CD14-positive monocyte (primary cell): ENCODE data around the gene KLHDC10. TPM values are rescaled to one million over a fixed set of nuclear protein-coding genes. Genes with fewer than 3 reads are reported as not detected.

Experiments
- DNase-seq, 3 donors: peaks; one replicate each; pipeline ENCODE4 v3.0.0-alpha.2; 2011 to 2022
- H2AFZ ChIP-seq: 2 replicates; pipeline ENCODE4 v1.6.0; 2012; ENCODE audit warnings: mild to moderate bottlenecking, low read depth, low read length, inconsistent platforms; ENCODE audit not compliant: insufficient read depth, poor library complexity, severe bottlenecking
- H3K27ac ChIP-seq, 2 donors: 1 replicate in 1 of 2; 2 replicates in 1 of 2; pipeline ENCODE4 v1.5.1; 2012 to 2013; ENCODE audit warnings: low read length in 2 of 2, control low read depth in 1 of 2, inconsistent platforms in 1 of 2, low read depth in 1 of 2, mild to moderate bottlenecking in 1 of 2
- H3K27me3 ChIP-seq, 2 donors: one replicate each; pipeline versions ENCODE4 v1.6.0 to v1.6.1; 2011 to 2013; ENCODE audit warnings: low read length in 2 of 2; ENCODE audit not compliant: control insufficient read depth in 2 of 2, insufficient read depth in 2 of 2
- H3K36me3 ChIP-seq, 2 donors: replicated peaks in 1 of 2; 1 replicate in 1 of 2; 2 replicates in 1 of 2; pipeline versions ENCODE4 v1.5.1 to v1.6.1; 2012 to 2013; ENCODE audit warnings: low read length in 2 of 2, control low read depth in 1 of 2, inconsistent platforms in 1 of 2, mild to moderate bottlenecking in 1 of 2; ENCODE audit not compliant: insufficient read depth in 2 of 2, control insufficient read depth in 1 of 2
- H3K4me1 ChIP-seq, 2 donors: 1 replicate in 1 of 2; 2 replicates in 1 of 2; pipeline versions ENCODE4 v1.5.1 to v1.6.1; 2012 to 2013; ENCODE audit warnings: low read length in 2 of 2, control low read depth in 1 of 2, inconsistent platforms in 1 of 2, mild to moderate bottlenecking in 1 of 2, moderate library complexity in 1 of 2; ENCODE audit not compliant: insufficient read depth in 2 of 2, control insufficient read depth in 1 of 2
- H3K4me2 ChIP-seq: replicated peaks from 2 replicates; pipeline ENCODE3; 2012; ENCODE audit warnings: low read length, moderate library complexity, mild to moderate bottlenecking; ENCODE audit not compliant: poor library complexity, severe bottlenecking; ENCODE audit errors: extremely low read depth
- H3K4me3 ChIP-seq, 3 experiments: fragments of 200-600 bp in 1 of 3; sonication (generic) in 1 of 3; replicated peaks in 1 of 3; 1 replicate in 2 of 3; 2 replicates in 1 of 3; pipeline ENCODE4 v1.5.1; 2011 to 2013; ENCODE audit warnings: low read length in 3 of 3, mild to moderate bottlenecking in 3 of 3, control low read depth in 2 of 3, low read depth in 2 of 3, inconsistent platforms in 1 of 3, moderate library complexity in 1 of 3
- H3K79me2 ChIP-seq: 2 replicates; pipeline ENCODE4 v1.6.0; 2012; ENCODE audit warnings: mild to moderate bottlenecking, control low read depth, inconsistent platforms, low read length, moderate library complexity; ENCODE audit not compliant: insufficient read depth
- H3K9ac ChIP-seq: 2 replicates; pipeline ENCODE4 v1.6.0; 2017; ENCODE audit warnings: low read length, mild to moderate bottlenecking; ENCODE audit not compliant: insufficient read depth, poor library complexity, severe bottlenecking
- H3K9me3 ChIP-seq, 2 donors: replicated peaks in 1 of 2; 1 replicate in 1 of 2; 2 replicates in 1 of 2; pipeline versions ENCODE4 v1.5.1 to v1.6.1; 2012 to 2013; ENCODE audit warnings: low read length in 2 of 2, control low read depth in 1 of 2; ENCODE audit not compliant: control insufficient read depth in 1 of 2, insufficient read depth in 1 of 2
- H4K20me1 ChIP-seq: 2 replicates; pipeline ENCODE4 v1.6.0; 2012; ENCODE audit warnings: mild to moderate bottlenecking, low read length, control low read depth, moderate library complexity; ENCODE audit not compliant: insufficient read depth
- H3K27ac Mint-ChIP-seq, 7 donors: one replicate each; pipeline ENCODE4 v1.8.0; 2020; ENCODE audit warnings: mild to moderate bottlenecking in 7 of 7, mixed read lengths in 7 of 7, moderate library complexity in 6 of 7, inconsistent platforms in 2 of 7
- H3K27me3 Mint-ChIP-seq, 3 donors: one replicate each; pipeline ENCODE4 v1.8.0; 2021 to 2022; ENCODE audit warnings: low read depth in 3 of 3, mild to moderate bottlenecking in 3 of 3, mixed read lengths in 3 of 3, moderate library complexity in 3 of 3, inconsistent platforms in 1 of 3
- H3K36me3 Mint-ChIP-seq, 2 donors: one replicate each; pipeline ENCODE4 v1.8.0; 2020; ENCODE audit warnings: mixed read lengths in 2 of 2, inconsistent platforms in 1 of 2, mild to moderate bottlenecking in 1 of 2
- H3K4me1 Mint-ChIP-seq: one replicate; pipeline ENCODE4 v1.8.0; 2020; ENCODE audit warnings: mild to moderate bottlenecking, mixed read lengths
- H3K4me3 Mint-ChIP-seq, 2 donors: one replicate each; pipeline ENCODE4 v1.8.0; 2020; ENCODE audit warnings: mild to moderate bottlenecking in 2 of 2, mixed read lengths in 2 of 2, moderate library complexity in 1 of 2
- H3K9me3 Mint-ChIP-seq, 7 donors: one replicate each; pipeline ENCODE4 v1.8.0; 2020 to 2022; ENCODE audit warnings: mixed read lengths in 7 of 7, mild to moderate bottlenecking in 6 of 7, moderate library complexity in 6 of 7, inconsistent platforms in 2 of 7
- WGBS: methylation state at CpG from one replicate; pipeline ENCODE4 v1.1.5; 2013; ENCODE audit warnings: missing lambda C conversion rate; ENCODE audit not compliant: insufficient coverage; 5-methylcytosine and 5-hydroxymethylcytosine counted together
- intact Hi-C, 2 donors: fragments of 100-400 bp; cut with micrococcal nuclease; formaldehyde crosslinking; loops; one replicate each; pipeline versions ENCODE4 v1.15.0 to v1.15.1; 2023
- polyA plus RNA-seq, 3 donors: library from polyadenylated mRNA; depleted of rRNA in 1 of 3; unstranded in 2 of 3; stranded (reverse) in 1 of 3; fragments of 300-500 nt in 2 of 3; fragments of >200 nt in 1 of 3; fragmentation: Illumina TruSeq in 2 of 3; gene quantifications; 1 replicate in 2 of 3; 2 replicates in 1 of 3; pipeline ENCODE4 v1.2.3, GENCODE V29; 2012 to 2021
- TF ChIP-seq, protein P1 (sequence below): fragments of 200-600 bp; IDR thresholded peaks from one replicate; pipeline ENCODE4 v1.8.0; 2022; ENCODE audit warnings: antibody characterized with exemption, mild to moderate bottlenecking

The KLHDC10 gene
- polyA plus RNA-seq, 3 donors: 1.1 to 13.9 (median 2.9) TPM

DNA sequence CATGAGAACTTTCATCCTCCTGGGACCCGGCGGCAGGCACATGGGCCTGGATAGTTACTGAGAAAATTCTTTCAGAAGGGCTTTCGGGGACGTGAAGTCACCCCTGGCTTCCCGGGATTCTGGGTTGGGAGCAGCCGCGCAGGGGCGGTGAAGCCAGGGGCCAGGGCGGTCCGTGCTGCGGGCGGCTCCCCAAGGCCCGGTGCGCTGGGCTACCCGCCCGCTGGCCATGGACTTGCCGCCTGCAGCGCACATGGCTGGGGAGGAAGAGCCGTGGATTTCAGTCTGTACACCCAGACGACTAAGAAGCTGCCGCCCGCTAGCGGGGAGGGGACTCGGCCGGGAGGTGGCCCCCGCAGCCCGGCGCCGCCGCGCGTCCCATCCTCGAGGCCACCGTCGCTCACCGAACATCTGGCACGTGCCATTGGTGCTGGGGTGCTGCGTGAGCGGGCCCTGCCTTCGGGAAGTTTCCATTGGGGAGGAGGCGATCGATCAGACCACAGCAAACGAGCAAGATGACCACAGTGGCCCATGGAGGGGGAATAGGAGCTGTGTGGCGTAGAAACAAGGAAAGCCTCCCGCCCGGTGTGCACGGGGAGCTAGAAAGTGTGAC, 70.3 kb downstream of the KLHDC10 start:
- H3K4me1 ChIP-seq: peaks cover 10 to 12% of the 10 kb centered on the region in 2 donors
- no peaks in the 10 kb centered on the region for H4K20me1 ChIP-seq
- H3K4me3 ChIP-seq: peak overlapping the region; percentile 72 to 87 (median 77)
- peak overlapping the region; percentile 98 for H3K4me2 ChIP-seq
- Mint-ChIP-seq H3K4me3 (peak overlapping the region; percentile 82 to 94), H3K36me3 (peaks cover 32 to 39% of the 10 kb centered on the region in 2 donors), H3K27ac (peak overlapping the region in 3 of 7 donors; percentile 15 to 41 (median 25)), H3K4me1 (peaks cover 8% of the 10 kb centered on the region), H3K27me3 (peaks cover 1 to 6% (median 4%) of the 10 kb centered on the region in 3 donors), H3K9me3 (peaks cover 0 to 2% (median 0%) of the 10 kb centered on the region in 7 donors)
- intact Hi-C loops: no loop called here
- TF ChIP-seq, protein P1, sequence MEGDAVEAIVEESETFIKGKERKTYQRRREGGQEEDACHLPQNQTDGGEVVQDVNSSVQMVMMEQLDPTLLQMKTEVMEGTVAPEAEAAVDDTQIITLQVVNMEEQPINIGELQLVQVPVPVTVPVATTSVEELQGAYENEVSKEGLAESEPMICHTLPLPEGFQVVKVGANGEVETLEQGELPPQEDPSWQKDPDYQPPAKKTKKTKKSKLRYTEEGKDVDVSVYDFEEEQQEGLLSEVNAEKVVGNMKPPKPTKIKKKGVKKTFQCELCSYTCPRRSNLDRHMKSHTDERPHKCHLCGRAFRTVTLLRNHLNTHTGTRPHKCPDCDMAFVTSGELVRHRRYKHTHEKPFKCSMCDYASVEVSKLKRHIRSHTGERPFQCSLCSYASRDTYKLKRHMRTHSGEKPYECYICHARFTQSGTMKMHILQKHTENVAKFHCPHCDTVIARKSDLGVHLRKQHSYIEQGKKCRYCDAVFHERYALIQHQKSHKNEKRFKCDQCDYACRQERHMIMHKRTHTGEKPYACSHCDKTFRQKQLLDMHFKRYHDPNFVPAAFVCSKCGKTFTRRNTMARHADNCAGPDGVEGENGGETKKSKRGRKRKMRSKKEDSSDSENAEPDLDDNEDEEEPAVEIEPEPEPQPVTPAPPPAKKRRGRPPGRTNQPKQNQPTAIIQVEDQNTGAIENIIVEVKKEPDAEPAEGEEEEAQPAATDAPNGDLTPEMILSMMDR: no peak
- no peaks in the 10 kb centered on the region for H3K79me2 ChIP-seq
- peak overlapping the region; percentile 81 for H3K9ac ChIP-seq
- no peaks in the 10 kb centered on the region for H3K9me3 ChIP-seq
- 81% methylated on average over 28 of the region's 47 CpGs for WGBS
- no peak overlapping the region for H3K27ac ChIP-seq
- H3K36me3 ChIP-seq: peaks cover 14 to 23% of the 10 kb centered on the region in 2 donors
- no peak for DNase-seq
- H3K27me3 ChIP-seq: no peaks in the 10 kb centered on the region
- H2AFZ ChIP-seq: peak overlapping the region; percentile 89

DNA sequence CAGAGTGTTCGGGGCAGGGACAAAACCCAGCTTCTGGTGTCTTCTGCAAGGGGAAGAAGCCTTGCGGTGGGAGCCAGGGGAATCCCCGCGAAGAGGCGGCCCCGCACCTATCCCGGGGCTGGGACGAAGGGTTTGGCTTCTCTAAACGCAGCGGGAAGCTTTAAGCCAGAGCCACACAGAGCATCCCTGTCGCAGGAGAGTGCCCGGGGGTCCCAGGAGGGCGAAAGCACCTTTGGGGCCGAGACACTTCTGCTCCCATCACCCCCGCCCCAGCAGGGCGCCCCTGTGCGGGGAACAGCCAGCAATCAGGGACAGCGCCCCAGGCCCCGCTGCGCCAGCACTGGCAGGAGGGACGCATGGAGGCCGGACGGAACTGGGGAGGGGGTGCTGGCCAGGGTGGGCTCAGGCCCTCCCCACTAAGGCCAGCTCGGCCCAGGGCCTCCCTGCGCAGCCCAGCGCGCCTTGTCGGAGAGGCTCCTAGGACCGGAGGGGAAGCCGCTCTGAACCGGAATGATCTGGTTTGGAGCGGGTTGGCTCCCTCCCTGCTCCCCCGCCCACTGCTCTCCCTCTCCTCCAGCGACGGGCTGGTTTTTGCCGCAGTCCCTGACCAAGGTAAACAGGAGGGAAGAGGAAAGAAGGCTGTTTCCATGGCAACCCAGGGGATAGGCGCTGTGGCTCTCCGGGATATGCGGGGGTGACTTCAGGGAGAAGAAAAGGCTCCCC, 71.0 kb downstream of the KLHDC10 start:
- Histone ChIP-seq H3K4me2 (peak overlapping the region; percentile 98), H3K4me1 (peaks cover 10 to 12% of the 10 kb centered on the region in 2 donors), H4K20me1 (no peaks in the 10 kb centered on the region), H3K27me3 (no peaks in the 10 kb centered on the region), H3K36me3 (peaks cover 9 to 16% of the 10 kb centered on the region in 2 donors), H3K27ac (peak overlapping the region in 1 of 2 donors; percentile 57), H3K9ac (peak overlapping the region; percentile 81), H3K9me3 (no peaks in the 10 kb centered on the region), H3K79me2 (no peaks in the 10 kb centered on the region), H3K4me3 (peak overlapping the region; percentile 72 to 87 (median 77)), H2AFZ (peak overlapping the region; percentile 89)
- TF ChIP-seq, protein P1: no peak
- Mint-ChIP-seq H3K4me3 (peak overlapping the region; percentile 82 to 94), H3K4me1 (peaks cover 8% of the 10 kb centered on the region), H3K27me3 (peaks cover 1 to 6% (median 4%) of the 10 kb centered on the region in 3 donors), H3K9me3 (peaks cover 0 to 2% (median 0%) of the 10 kb centered on the region in 7 donors), H3K36me3 (peaks cover 26 to 32% of the 10 kb centered on the region in 2 donors), H3K27ac (peak overlapping the region in 4 of 7 donors; percentile 25 to 68 (median 34))
- intact Hi-C loops: no loop called here
- WGBS: 5% methylated on average over 22 of the region's 39 CpGs
- DNase-seq: peak; percentile 13 to 30 (median 14)
